ENCODE results near the gene TUBB. TPM values are rescaled to one million over a fixed set of nuclear protein-coding genes. Genes with fewer than 3 reads are reported as not detected.
A peak's percentile ranks its signal among the peaks of the same experiment; 100 is the strongest.

Gene TUBB
- total RNA-seq, 2 experiments from 2014 or later: 1,695 to 1,719 TPM

DNA sequence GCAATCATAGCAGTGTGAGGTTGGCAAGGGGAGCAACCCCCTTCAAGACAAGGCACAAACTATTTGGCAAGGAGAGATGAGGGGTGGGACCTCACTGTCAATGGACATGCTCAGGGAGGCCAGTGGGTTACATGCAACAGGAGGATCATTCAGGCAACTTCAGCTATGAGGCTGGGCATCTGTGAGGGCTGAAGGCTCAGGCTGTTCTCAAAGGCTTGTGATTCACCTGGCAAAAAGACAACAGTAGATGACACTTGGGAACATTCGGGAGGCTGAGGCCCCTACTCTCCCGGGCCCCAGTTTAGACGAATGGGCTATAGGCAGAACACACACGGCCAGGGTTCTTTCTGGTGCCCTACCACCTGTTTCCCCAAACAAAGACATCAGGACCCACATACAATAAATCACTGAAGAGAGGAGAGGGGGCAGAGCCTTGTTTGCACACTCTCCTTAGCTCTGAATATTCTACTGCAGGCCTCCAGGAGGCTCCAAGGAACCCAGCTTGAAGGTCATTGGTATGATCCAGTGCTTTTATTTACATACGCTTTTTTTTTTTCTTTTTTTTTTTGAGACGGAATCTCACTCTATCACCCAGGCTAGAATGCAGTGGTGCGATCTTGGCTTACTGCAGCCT is 7.9 kb downstream of the TUBB start:
- H3K4me1 Mint-ChIP-seq (ENCODE audit: low read depth): peaks cover 44% of the 10 kb centered on the region
- no peak overlapping the region for H3K4me3 Mint-ChIP-seq
- no peak overlapping the region for H3K27ac Mint-ChIP-seq
- no peaks in the 10 kb centered on the region for H3K9me3 Mint-ChIP-seq
- no peak for DNase-seq
- intact Hi-C loops (cut with micrococcal nuclease): loop anchor here (10.0 kb wide), 1 partner anchor 357 kb away; no protein-coding TSS in a partner anchor
- POLR2A ChIA-PET: interaction anchor here (0.6 to 2.0 kb wide), 4 partner anchors 11 to 84 kb away, joined by 3 to 12 read pairs (median 4); partner anchors contain the start of gene MDC1
- peaks cover 60% of the 10 kb centered on the region for H3K36me3 Mint-ChIP-seq
- CTCF ChIA-PET: interaction anchor here (0.8 to 24.6 kb wide), 4 partner anchors 8 to 359 kb away, joined by 3 to 628 read pairs (median 5); partner anchors contain the start of gene DHX16
- no peaks in the 10 kb centered on the region for H3K27me3 Mint-ChIP-seq

GRCh38 chr6:30730601-30731435 is 10.7 kb downstream of the TUBB start:
- H3K4me1 Mint-ChIP-seq (ENCODE audit: low read depth): peaks cover 39% of the 10 kb centered on the region
- POLR2A ChIA-PET: interaction anchor here (0.6 to 2.4 kb wide), 8 partner anchors 8 to 115 kb away, joined by 3 to 14 read pairs (median 6); partner anchors contain the start of genes DHX16, FLOT1 and TUBB
- H3K36me3 Mint-ChIP-seq: peaks cover 53% of the 10 kb centered on the region
- intact Hi-C loops (cut with micrococcal nuclease): no loop called here
- peak; percentile 93 for DNase-seq
- H3K4me3 Mint-ChIP-seq: peak overlapping the region; percentile 10
- CTCF ChIA-PET: interaction anchor here (0.6 to 24.6 kb wide), 63 partner anchors 8 to 393 kb away, joined by 3 to 628 read pairs (median 4); partner anchors contain the start of genes DDR1, DHX16, FLOT1 and IER3
- no peaks in the 10 kb centered on the region for H3K27me3 Mint-ChIP-seq
- peak overlapping the region; percentile 56 for H3K27ac Mint-ChIP-seq
- H3K9me3 Mint-ChIP-seq: no peaks in the 10 kb centered on the region

- DNase-seq: no peak
- intact Hi-C loops (cut with micrococcal nuclease): no loop called here
- Mint-ChIP-seq H3K4me3 (no peak overlapping the region), H3K9me3 (no peaks in the 10 kb centered on the region), H3K4me1 (ENCODE audit: low read depth) (peaks cover 53% of the 10 kb centered on the region), H3K27me3 (no peaks in the 10 kb centered on the region), H3K36me3 (peaks cover 68% of the 10 kb centered on the region), H3K27ac (no peak overlapping the region)
- POLR2A ChIA-PET: interaction anchor here (1.3 to 1.5 kb wide), 3 partner anchors 9 to 53 kb away, joined by 3 to 4 read pairs (median 4); partner anchors contain the start of gene FLOT1
- CTCF ChIA-PET: interaction anchor here (1.2 to 24.6 kb wide), 12 partner anchors 10 to 355 kb away, joined by 3 to 628 read pairs (median 12); partner anchors contain the start of genes DHX16, MDC1, MRPS18B and NRM
These were observed 12.2 kb downstream of the TUBB start for GRCh38 chr6:30732237-30732943.

GRCh38 chr6:30735668-30736314 is 15.6 kb downstream of the TUBB start:
- intact Hi-C loops (cut with micrococcal nuclease): loop anchor here (1.0 to 5.0 kb wide), 4 partner anchors 9 to 141 kb away; partner anchors contain the start of genes IER3, MRPS18B and PPP1R10
- ChIA-PET CTCF (interaction anchor here (0.7 to 24.6 kb wide), 15 partner anchors 8 to 352 kb away, joined by 3 to 628 read pairs (median 5); partner anchors contain the start of genes DHX16 and IER3), POLR2A (interaction anchor here (0.7 to 5.0 kb wide), 15 partner anchors 8 to 147 kb away, joined by 3 to 32 read pairs (median 7); partner anchors contain the start of genes IER3 and MRPS18B)
- Mint-ChIP-seq H3K4me3 (peak overlapping the region; percentile 62), H3K4me1 (ENCODE audit: low read depth) (peaks cover 71% of the 10 kb centered on the region), H3K36me3 (peaks cover 76% of the 10 kb centered on the region), H3K27me3 (no peaks in the 10 kb centered on the region), H3K27ac (peak overlapping the region; percentile 89), H3K9me3 (no peaks in the 10 kb centered on the region)
- DNase-seq: peak; percentile 66

- Mint-ChIP-seq H3K4me1 (ENCODE audit: low read depth) (peaks cover 76% of the 10 kb centered on the region), H3K27ac (no peak overlapping the region), H3K27me3 (no peaks in the 10 kb centered on the region), H3K36me3 (peaks cover 84% of the 10 kb centered on the region), H3K9me3 (no peaks in the 10 kb centered on the region), H3K4me3 (no peak overlapping the region)
- CTCF ChIA-PET: interaction anchor here (0.9 to 24.6 kb wide), 7 partner anchors 16 to 255 kb away, joined by 3 to 628 read pairs (median 5); partner anchors contain the start of gene DHX16
- POLR2A ChIA-PET: interaction anchor here (0.6 to 5.0 kb wide), 9 partner anchors 9 to 76 kb away, joined by 3 to 32 read pairs (median 4); no protein-coding TSS in a partner anchor
- intact Hi-C loops (cut with micrococcal nuclease): loop anchor here (5.0 kb wide), 1 partner anchor 121 kb away; the partner anchor contains the start of genes MRPS18B and PPP1R10
- no peak for DNase-seq
These were observed 18.4 kb downstream of the TUBB start for GRCh38 chr6:30738532-30738931.

GRCh38 chr6:30740540-30740870 is 20.4 kb downstream of the TUBB start:
- Mint-ChIP-seq H3K4me1 (ENCODE audit: low read depth) (peaks cover 73% of the 10 kb centered on the region), H3K4me3 (peak overlapping the region; percentile 18), H3K9me3 (no peaks in the 10 kb centered on the region), H3K27ac (peak overlapping the region; percentile 69), H3K36me3 (peaks cover 80% of the 10 kb centered on the region), H3K27me3 (no peaks in the 10 kb centered on the region)
- DNase-seq: no peak
- intact Hi-C loops (cut with micrococcal nuclease): loop anchor here (5.0 kb wide), 1 partner anchor 253 kb away; the partner anchor contains the start of gene HLA-E
- ChIA-PET CTCF (interaction anchor here (1.2 to 3.4 kb wide), 2 partner anchors 10 to 62 kb away, joined by 3 to 19 read pairs; no protein-coding TSS in a partner anchor), POLR2A (interaction anchor here (0.9 to 1.6 kb wide), 4 partner anchors 23 to 78 kb away, joined by 3 to 4 read pairs (median 3); partner anchors contain the start of gene MDC1)

GRCh38 chr6:30741063-30741779 is 21.1 kb downstream of the TUBB start:
- H3K36me3 Mint-ChIP-seq: peaks cover 73% of the 10 kb centered on the region
- POLR2A ChIA-PET: interaction anchor here (0.5 to 4.0 kb wide), 11 partner anchors 10 to 844 kb away, joined by 3 to 47 read pairs (median 4); partner anchors contain the start of gene MDC1
- DNase-seq: no peak
- peak overlapping the region; percentile 99 for H3K4me3 Mint-ChIP-seq
- H3K27ac Mint-ChIP-seq: peak overlapping the region; percentile 97
- H3K9me3 Mint-ChIP-seq: no peaks in the 10 kb centered on the region
- intact Hi-C loops (cut with micrococcal nuclease): loop anchor here (5.0 kb wide), 1 partner anchor 254 kb away; the partner anchor contains the start of gene HLA-E
- CTCF ChIA-PET: interaction anchor here (0.8 to 3.4 kb wide), 5 partner anchors 11 to 172 kb away, joined by 3 to 19 read pairs (median 3); no protein-coding TSS in a partner anchor
- peaks cover 70% of the 10 kb centered on the region for H3K4me1 Mint-ChIP-seq (ENCODE audit: low read depth)
- H3K27me3 Mint-ChIP-seq: no peaks in the 10 kb centered on the region

- Mint-ChIP-seq H3K36me3 (peaks cover 67% of the 10 kb centered on the region), H3K4me3 (peak overlapping the region; percentile 99), H3K4me1 (ENCODE audit: low read depth) (peaks cover 65% of the 10 kb centered on the region), H3K9me3 (no peaks in the 10 kb centered on the region), H3K27ac (peak overlapping the region; percentile 97), H3K27me3 (no peaks in the 10 kb centered on the region)
- POLR2A ChIA-PET: interaction anchor here (0.5 to 4.0 kb wide), 10 partner anchors 10 to 843 kb away, joined by 3 to 47 read pairs (median 4); partner anchors contain the start of gene VARS2
- CTCF ChIA-PET: interaction anchor here (0.8 to 3.4 kb wide), 4 partner anchors 11 to 171 kb away, joined by 3 to 19 read pairs (median 6); no protein-coding TSS in a partner anchor
- DNase-seq: no peak
- intact Hi-C loops (cut with micrococcal nuclease): loop anchor here (1.0 to 5.0 kb wide), 3 partner anchors 25 to 255 kb away; partner anchors contain the start of genes HLA-E and MDC1
These were observed 21.7 kb downstream of the TUBB start for GRCh38 chr6:30741789-30742315.

DNA sequence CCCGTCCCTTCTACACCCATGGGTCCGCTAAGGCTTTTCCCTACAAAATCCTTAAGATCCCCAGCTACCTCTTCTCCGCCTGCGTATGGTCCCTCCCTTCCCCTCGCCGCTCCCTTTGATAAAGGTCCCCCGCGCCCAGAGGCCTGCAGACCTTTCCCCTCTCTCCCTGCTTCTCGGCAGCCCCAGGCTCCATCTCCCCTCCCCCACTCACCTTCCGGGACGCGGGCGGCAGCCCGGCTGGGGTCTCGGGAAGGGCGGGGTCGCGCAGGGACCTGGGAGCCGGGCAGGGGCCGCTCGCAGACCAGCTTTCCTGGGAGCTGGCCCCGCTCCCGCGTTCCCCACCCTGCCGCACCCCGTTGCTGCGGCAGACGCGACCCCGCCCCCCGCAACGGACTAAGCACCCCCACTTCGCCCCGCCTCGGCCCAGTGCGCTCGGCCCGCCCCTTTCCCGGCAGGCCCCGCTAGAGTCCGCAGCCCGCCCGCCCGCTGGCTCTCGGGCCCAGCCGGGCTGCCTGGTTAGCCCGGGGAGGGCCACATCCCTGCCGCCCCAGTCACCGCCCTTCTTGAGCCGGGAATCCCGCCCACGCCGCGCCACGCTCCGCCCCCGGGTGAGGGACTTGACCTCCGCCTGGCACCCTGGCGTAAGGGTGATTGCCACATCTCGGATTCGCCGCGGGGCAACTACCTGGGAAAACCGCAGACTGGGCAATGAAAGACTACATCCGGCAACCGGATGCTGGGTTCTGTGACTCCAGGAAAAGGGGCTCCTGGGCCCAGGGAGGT is 22.4 kb downstream of the TUBB start, which contains the start of gene FLOT1:
TSS of gene FLOT1 (minus strand) at position 372 of the 783 bp plus-strand sequence. CDS start 498 bp downstream, outside the sequence.
- ChIA-PET CTCF (interaction anchor here (0.9 to 3.4 kb wide), 5 partner anchors 12 to 171 kb away, joined by 3 to 19 read pairs (median 7); no protein-coding TSS in a partner anchor), POLR2A (interaction anchor here (0.7 to 4.0 kb wide), 14 partner anchors 8 to 171 kb away, joined by 3 to 47 read pairs (median 6); partner anchors contain the start of gene VARS2)
- Mint-ChIP-seq H3K4me3 (peak within 1 kb of the TSS; percentile 99), H3K27ac (peak within 1 kb of the TSS; percentile 97), H3K27me3 (no peaks in the 10 kb centered on the region), H3K9me3 (no peaks in the 10 kb centered on the region), H3K36me3 (peaks cover 61% of the 10 kb centered on the region), H3K4me1 (ENCODE audit: low read depth) (peaks cover 62% of the 10 kb centered on the region)
- peak; percentile 99 for DNase-seq
- intact Hi-C loops (cut with micrococcal nuclease): loop anchor here (1.0 to 5.0 kb wide), 5 partner anchors 25 to 255 kb away; partner anchors contain the start of genes HLA-E and MDC1
